Suprapubic skin (tissue), 4 donors: ENCODE results near the gene MEIOC. TPM values are rescaled to one million over a fixed set of nuclear protein-coding genes. Genes with fewer than 3 reads are reported as not detected.

Experiments
- DNase-seq, 2 donors: peaks; one replicate each; pipeline ENCODE4 v3.0.0-alpha.2; 2019; ENCODE audit warnings: low spot score in 2 of 2
- H3K27ac ChIP-seq: fragments of 200-600 bp; sonication (generic); one replicate; pipeline ENCODE4 v1.5.1; 2019
- H3K27me3 ChIP-seq: fragments of 200-600 bp; sonication (generic); one replicate; pipeline ENCODE4 v1.5.1; 2019
- H3K36me3 ChIP-seq: fragments of 200-600 bp; sonication (generic); one replicate; pipeline ENCODE4 v1.5.1; 2019
- H3K4me1 ChIP-seq: fragments of 200-600 bp; sonication (generic); one replicate; pipeline ENCODE4 v1.5.1; 2019
- H3K4me3 ChIP-seq: fragments of 200-600 bp; sonication (generic); one replicate; pipeline ENCODE4 v1.5.1; 2019; ENCODE audit warnings: mild to moderate bottlenecking
- H3K9me3 ChIP-seq: fragments of 200-600 bp; sonication (generic); one replicate; pipeline ENCODE4 v1.5.1; 2019
- EP300 ChIP-seq: sonication (generic); formaldehyde crosslinking; IDR thresholded peaks from one replicate; pipeline ENCODE4 v1.6.1; 2017; ENCODE audit warnings: antibody characterized with exemption
- POLR2A ChIP-seq, 2 donors: fragments of 450-650 bp; IDR thresholded peaks; one replicate each; pipeline ENCODE4 v1.6.1; 2017; ENCODE audit warnings: antibody characterized with exemption in 2 of 2, mild to moderate bottlenecking in 2 of 2, moderate library complexity in 2 of 2
- POLR2AphosphoS5 ChIP-seq, 3 donors: sonication (generic); formaldehyde crosslinking; IDR thresholded peaks; one replicate each; pipeline ENCODE4 v1.6.1; 2017; ENCODE audit warnings: antibody characterized with exemption in 3 of 3
- WGBS: methylation state at CpG from one replicate; pipeline ENCODE4 v1.1.5; 2018; 5-methylcytosine and 5-hydroxymethylcytosine counted together
- total RNA-seq, 4 donors: library from RNA; depleted of rRNA; stranded (reverse); fragments of >200 nt; gene quantifications; one replicate each; pipeline ENCODE4 v1.1.0, GENCODE V29; 2016
- TF ChIP-seq, protein P1 (sequence below), 2 donors: fragments of 200-600 bp in 1 of 2; fragments of 450-650 bp in 1 of 2; sonication (generic) in 1 of 2; IDR thresholded peaks; one replicate each; pipeline ENCODE4 v1.5.1; 2016 to 2019; ENCODE audit warnings: antibody characterized with exemption in 2 of 2, mild to moderate bottlenecking in 1 of 2, moderate library complexity in 1 of 2

MEIOC gene
- total RNA-seq, 4 donors from 2014 or later, result not detected

DNA sequence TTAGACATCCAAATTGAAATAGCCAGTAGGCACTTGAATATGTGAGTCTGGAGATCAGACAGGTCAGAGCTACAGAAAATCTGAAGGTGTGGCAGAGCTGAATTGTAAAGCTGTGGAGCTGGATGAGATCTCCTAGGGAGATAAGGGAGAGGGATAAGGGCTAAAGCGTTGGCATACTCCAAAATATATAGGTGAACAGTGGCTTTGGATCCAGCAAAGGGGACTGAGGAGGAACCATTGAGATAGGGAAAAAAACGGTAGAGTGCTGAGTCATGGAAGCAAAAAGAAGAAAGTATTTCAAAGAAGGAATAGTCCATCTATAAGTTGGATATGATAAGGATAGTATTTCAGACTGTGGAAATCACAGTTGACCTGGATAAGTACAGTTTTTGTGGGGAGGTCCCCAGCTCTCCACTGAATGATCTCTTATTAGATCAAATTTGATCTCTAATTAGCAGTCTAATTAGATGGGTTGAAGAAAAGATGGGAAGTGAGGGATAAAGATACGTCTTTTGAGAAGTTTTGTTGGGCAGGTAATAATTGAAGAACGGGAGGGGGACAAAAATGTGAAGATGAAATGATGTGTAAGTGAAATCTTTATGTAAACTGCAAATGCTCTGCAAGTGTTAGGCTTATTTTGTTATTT is 51.6 kb downstream of the MEIOC start:
- peak in 1 of 2 donors; percentile 1 for DNase-seq
- WGBS, result 16% methylated on average over 4 of the region's 4 CpGs
- Histone ChIP-seq H3K36me3 (no peaks in the 10 kb centered on the region), H3K4me1 (peaks cover 20% of the 10 kb centered on the region), H3K27me3 (no peaks in the 10 kb centered on the region), H3K4me3 (peak overlapping the region; percentile 78), H3K9me3 (no peaks in the 10 kb centered on the region), H3K27ac (peak overlapping the region; percentile 63)
- no peak for TF ChIP-seq POLR2AphosphoS5 (IDR thresholded peaks at IDR 0.05)
- TF ChIP-seq, protein P1, sequence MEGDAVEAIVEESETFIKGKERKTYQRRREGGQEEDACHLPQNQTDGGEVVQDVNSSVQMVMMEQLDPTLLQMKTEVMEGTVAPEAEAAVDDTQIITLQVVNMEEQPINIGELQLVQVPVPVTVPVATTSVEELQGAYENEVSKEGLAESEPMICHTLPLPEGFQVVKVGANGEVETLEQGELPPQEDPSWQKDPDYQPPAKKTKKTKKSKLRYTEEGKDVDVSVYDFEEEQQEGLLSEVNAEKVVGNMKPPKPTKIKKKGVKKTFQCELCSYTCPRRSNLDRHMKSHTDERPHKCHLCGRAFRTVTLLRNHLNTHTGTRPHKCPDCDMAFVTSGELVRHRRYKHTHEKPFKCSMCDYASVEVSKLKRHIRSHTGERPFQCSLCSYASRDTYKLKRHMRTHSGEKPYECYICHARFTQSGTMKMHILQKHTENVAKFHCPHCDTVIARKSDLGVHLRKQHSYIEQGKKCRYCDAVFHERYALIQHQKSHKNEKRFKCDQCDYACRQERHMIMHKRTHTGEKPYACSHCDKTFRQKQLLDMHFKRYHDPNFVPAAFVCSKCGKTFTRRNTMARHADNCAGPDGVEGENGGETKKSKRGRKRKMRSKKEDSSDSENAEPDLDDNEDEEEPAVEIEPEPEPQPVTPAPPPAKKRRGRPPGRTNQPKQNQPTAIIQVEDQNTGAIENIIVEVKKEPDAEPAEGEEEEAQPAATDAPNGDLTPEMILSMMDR (IDR thresholded peaks at IDR 0.05), result no peak
- TF ChIP-seq POLR2A (IDR thresholded peaks at IDR 0.05), result no peak
- TF ChIP-seq EP300, result no peak

DNA sequence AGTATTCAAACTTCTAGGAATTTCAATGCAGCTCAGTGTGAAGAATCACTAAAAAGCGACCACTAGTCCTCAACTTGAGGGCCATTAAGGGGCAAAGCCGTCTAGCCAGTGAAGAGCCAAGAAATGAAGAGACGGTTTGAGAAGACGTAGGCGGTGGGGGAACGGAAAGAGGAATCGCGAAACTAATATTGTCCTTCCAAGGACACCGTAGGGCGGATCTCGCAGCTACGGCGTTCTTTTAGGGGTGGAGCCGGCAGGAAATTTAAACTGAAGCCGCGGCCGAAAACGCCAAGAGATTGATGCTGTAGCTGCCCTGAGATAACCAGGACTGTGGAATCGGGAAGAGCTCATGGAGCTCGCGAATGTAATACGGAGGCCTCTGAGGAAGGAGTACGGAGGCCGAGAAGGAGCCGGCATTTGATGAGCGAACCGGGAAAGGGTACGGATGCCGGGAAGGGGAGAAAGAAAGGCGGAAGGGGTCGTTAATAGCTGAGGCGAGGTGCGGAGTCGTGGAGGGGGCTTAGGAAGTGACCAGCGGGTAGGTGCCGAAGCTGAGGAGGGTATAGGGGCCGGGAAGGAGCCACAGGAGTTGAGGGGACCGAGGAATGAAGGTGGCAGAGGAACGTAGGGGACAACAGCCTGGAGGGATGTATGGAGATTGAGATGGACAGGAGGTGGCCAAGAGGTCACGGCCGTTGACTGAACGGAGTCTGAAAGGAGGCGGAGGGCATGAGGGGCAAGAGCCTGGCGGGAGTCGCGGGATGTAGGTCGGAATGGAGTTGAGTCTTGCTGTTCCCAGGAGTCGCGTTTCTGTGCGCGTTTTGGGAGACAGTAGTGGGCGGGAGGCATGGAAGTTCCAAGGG is 52.4 kb downstream of the MEIOC start, which contains the start of gene DBF4B:
Gene DBF4B (plus strand): TSS at position 265 of the 863 bp plus-strand sequence. CDS start 156 bp downstream, at position 421.
- peaks cover 20% of the 10 kb centered on the region for H3K4me1 ChIP-seq
- TF ChIP-seq, protein P1 (IDR thresholded peaks at IDR 0.05), result no peak
- TF ChIP-seq POLR2AphosphoS5 (IDR thresholded peaks at IDR 0.05), result peak in 2 of 3 donors; percentile 34 to 37
- H3K36me3 ChIP-seq, result no peaks in the 10 kb centered on the region
- no peaks in the 10 kb centered on the region for H3K9me3 ChIP-seq
- under 1% methylated on average over 52 of the region's 52 CpGs for WGBS
- H3K4me3 ChIP-seq, result peak within 1 kb of the TSS; percentile 78
- peak within 1 kb of the TSS; percentile 63 for H3K27ac ChIP-seq
- H3K27me3 ChIP-seq, result no peaks in the 10 kb centered on the region
- DNase-seq, result peak; percentile 81 to 87

DNA sequence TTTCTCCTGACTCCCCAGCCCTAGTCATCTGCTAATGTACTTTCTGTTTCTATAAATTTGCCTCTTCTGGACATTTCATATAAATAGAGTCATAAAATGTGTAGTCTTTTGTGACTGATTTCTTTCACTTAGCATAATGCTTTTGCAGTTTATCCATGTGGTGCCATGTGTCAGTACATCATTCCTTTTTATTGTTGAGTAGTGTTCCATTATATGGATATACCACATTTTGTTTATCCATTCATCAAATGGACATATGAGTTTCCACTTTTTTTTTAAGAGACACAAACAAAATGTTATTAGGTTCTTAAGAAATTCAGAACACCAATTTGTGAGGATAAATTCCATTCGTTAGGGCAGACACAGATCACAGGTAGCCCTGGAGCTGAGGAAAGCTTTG is 63.2 kb downstream of the MEIOC start:
- Histone ChIP-seq H3K27ac (no peak overlapping the region), H3K27me3 (no peaks in the 10 kb centered on the region), H3K36me3 (peaks cover 9% of the 10 kb centered on the region), H3K4me3 (no peak overlapping the region), H3K4me1 (no peaks in the 10 kb centered on the region), H3K9me3 (no peaks in the 10 kb centered on the region)
- TF ChIP-seq POLR2A (IDR thresholded peaks at IDR 0.05), result no peak
- no peak for DNase-seq
- 87% methylated on average over 1 of the region's 1 CpG for WGBS

DNA sequence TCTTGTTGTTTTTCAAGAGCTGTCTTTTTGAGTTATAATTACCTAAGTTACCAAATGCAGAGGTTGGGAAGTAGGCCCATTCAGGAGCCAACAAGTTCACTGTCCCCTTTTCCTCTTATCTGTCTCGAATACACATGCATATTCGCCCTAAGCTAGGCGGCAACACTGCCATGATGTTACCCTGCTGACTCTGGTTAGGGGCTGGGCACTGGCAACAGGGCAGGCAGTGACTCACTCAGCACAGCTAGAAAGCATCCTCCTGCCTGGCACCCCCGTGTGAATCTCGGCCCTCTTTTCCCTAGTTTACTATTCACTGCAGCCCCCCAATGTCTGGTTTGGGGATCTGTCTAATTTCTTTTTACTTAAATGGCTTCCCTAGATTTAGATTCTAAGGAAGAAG is 66.0 kb downstream of the MEIOC start:
- DNase-seq, result peak in 1 of 2 donors; percentile 41
- WGBS, result 84% methylated on average over 5 of the region's 5 CpGs
- Histone ChIP-seq H3K27me3 (no peaks in the 10 kb centered on the region), H3K36me3 (peaks cover 9% of the 10 kb centered on the region), H3K4me1 (no peaks in the 10 kb centered on the region), H3K4me3 (no peak overlapping the region), H3K9me3 (no peaks in the 10 kb centered on the region), H3K27ac (no peak overlapping the region)
- no peak for TF ChIP-seq POLR2A (IDR thresholded peaks at IDR 0.05)
- TF ChIP-seq POLR2AphosphoS5 (IDR thresholded peaks at IDR 0.05), result no peak
- TF ChIP-seq EP300, result no peak
- TF ChIP-seq, protein P1 (IDR thresholded peaks at IDR 0.05), result no peak

Other genes with a start within 250 kb of the MEIOC start
- 10 to 100 TPM; 31.3 to 63.9 (median 43.4) TPM for gene GPATCH8, start 153.1 kb upstream of the MEIOC start, total RNA-seq
- gene FZD2, start 99.0 kb upstream of the MEIOC start, total RNA-seq, result 1 to 10 TPM in 1 of 4 donors, under 1 TPM in 2, not detected in 1; 0.42 to 2.1 (median 0.65) TPM
- 10 to 100 TPM; 11.2 to 13.3 (median 12.2) TPM for gene CCDC43, start 33.3 kb downstream of the MEIOC start, total RNA-seq
- gene DBF4B, start 52.2 kb downstream of the MEIOC start, total RNA-seq, result 1 to 10 TPM; 3.5 to 8.9 (median 3.7) TPM
- gene ADAM11, start 102.5 kb downstream of the MEIOC start, total RNA-seq, result 1 to 10 TPM in 3 of 4 donors, under 1 TPM in 1; 0.98 to 1.5 (median 1.1) TPM
- gene GJC1, start 173.8 kb downstream of the MEIOC start, total RNA-seq, result 1 to 10 TPM; 1.1 to 7.8 (median 1.9) TPM
- not detected for gene HIGD1B, start 191.4 kb downstream of the MEIOC start, total RNA-seq
- gene EFTUD2, start 243.0 kb downstream of the MEIOC start, total RNA-seq, result 100 to 1,000 TPM in 2 of 4 donors, 10 to 100 TPM in 2; 46.6 to 114 (median 94.7) TPM